ENCODE data around the gene PRDM16. TPM values are rescaled to one million over a fixed set of nuclear protein-coding genes. Genes with fewer than 3 reads are reported as not detected.

PRDM16 gene
- total RNA-seq, 1 donor from 2014 or later = 12.8 TPM

DNA sequence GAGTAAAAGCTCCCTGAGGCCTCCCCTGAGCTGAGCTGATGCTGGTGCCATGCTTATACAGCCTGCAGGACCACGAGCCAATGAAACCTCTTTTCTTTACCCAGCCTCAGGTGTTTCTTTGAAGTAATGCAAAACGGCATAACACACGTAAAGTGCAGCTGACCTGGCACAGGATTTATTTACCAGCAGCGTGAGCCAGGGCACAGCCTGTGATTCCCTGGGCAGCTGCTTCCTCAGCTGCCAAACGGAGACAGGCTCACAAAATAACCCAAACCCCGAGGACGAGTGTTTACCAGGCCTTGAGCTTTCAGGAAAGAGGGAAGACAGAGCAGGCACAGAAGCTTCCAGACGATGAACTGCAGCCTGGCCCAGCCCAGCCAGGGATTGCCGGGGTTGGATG lies 264.9 kb downstream of the PRDM16 start:
- intact Hi-C loops (cut with DNase I) = no loop called here
- no peak for DNase-seq (ENCODE audit: missing footprints)
- ATAC-seq = peak; percentile 38

DNA sequence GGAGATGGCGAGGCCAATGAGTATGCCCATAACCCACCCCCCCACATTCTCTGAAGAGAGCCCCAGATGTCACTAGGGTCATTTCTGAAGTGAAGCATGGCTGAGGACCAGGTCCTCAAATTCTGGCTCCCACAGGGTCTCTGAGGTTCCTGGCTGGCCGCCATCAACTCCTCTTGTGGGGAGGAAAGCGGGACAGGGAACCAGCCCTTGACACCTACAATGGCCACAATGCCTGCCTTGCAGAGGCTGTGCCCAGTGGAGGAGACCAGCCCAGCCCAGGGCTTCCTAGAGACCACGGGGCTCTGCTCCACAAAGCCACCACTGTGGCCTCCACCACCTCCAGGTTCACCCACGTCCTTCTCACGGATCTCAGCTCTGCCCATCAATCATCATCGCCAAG lies 265.4 kb downstream of the PRDM16 start:
- ATAC-seq = no peak
- no peak for DNase-seq (ENCODE audit: missing footprints)
- intact Hi-C loops (cut with DNase I) = no loop called here

- ATAC-seq (no peak), DNase-seq (ENCODE audit: missing footprints) (no peak)
- intact Hi-C loops (cut with DNase I) = no loop called here
Observed at GRCh38 chr1:3335754-3336640, 267.0 kb downstream of the PRDM16 start.

- ATAC-seq = no peak
- peak; percentile 9 for DNase-seq (ENCODE audit: missing footprints)
- intact Hi-C loops (cut with DNase I) = no loop called here
Observed at GRCh38 chr1:3336641-3337630, 267.9 kb downstream of the PRDM16 start.

- intact Hi-C loops (cut with DNase I) = no loop called here
- DNase-seq (ENCODE audit: missing footprints) (peak; percentile 43), ATAC-seq (peak; percentile 16)
Observed at GRCh38 chr1:3337798-3338724, 269.1 kb downstream of the PRDM16 start.

DNA sequence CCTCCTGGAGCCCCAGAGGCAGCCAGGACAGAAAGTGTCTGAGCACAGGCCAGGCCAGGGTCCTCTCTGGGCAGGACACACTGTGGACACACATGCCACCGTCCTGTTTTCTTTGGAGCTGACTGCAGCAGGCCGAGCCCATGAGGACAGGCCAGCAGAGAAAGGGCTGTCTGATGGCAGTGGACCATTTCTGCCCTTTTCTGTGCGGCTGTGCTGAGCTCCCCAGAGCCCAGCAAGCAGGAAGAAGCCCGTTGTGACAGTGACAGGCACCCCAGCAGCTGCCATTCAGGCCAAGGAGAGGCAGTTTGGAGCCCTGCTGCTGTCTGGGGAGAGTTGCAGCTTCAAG lies 269.7 kb downstream of the PRDM16 start:
- intact Hi-C loops (cut with DNase I) = no loop called here
- ATAC-seq (peak; percentile 8), DNase-seq (ENCODE audit: missing footprints) (peak; percentile 48)

DNA sequence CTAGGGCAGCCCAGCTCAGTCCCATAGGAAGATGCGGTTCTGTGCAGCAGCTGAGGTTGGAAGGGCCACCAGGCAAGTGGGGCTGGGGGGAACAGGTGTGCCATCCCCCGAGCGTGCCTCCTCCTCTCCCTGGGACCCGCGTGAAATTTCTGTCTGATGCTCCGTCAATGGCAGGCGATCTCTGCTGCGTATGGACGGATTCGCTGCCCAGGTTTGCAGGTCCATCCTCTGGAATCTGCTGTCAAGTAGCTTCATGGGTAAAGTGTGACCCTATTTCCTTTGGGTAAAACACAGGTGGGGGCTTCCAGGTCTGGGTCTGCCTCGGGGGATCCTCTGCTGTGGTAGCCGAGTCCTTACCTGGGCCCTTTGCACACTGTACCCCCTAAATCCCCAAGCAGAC lies 270.9 kb downstream of the PRDM16 start:
- intact Hi-C loops (cut with DNase I) = no loop called here
- no peak for DNase-seq (ENCODE audit: missing footprints)
- ATAC-seq = no peak

- DNase-seq (ENCODE audit: missing footprints) = no peak
- intact Hi-C loops (cut with DNase I) = no loop called here
- ATAC-seq = no peak
Observed at GRCh38 chr1:3340548-3341235, 271.7 kb downstream of the PRDM16 start.

DNA sequence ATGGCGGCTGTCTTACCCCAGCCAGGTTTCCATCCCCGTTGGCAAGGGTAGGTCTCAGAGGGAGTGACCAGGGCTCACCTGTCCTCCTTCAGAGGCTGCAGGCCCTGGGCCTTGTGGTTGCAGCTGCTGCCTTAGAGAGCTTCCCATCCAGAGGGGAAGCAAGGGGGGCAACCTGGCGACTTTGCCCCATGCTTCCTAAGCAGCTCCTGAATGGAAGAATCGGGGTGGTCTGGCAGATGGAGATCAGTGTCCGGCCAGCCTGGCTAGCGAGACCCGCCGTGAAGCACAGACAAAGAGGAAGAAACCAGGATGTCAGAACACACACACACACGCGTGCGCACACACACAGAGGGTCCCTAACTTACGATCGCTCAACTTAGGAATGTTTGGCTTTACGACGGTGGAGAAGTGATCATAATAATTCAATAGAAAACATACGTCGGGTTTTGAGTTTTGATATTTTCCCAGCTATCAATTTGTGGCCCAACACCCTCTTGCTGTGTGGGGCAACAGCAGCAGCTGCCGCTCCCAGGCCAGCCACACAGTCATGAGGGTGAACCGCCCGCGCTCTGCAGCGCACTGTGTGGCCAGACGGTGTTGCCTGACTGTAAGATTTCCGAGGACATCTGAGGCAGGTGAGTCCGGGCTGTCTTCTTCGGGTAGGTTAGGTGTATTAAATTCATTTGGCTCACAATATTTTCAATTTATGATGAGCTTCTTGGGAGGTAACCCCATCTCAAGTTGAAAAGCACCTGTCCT lies 272.4 kb downstream of the PRDM16 start:
- DNase-seq (ENCODE audit: missing footprints) (no peak), ATAC-seq (no peak)
- intact Hi-C loops (cut with DNase I) = no loop called here

- intact Hi-C loops (cut with DNase I) = no loop called here
- ATAC-seq = no peak
- no peak for DNase-seq (ENCODE audit: missing footprints)
Observed at GRCh38 chr1:3342960-3343359, 274.0 kb downstream of the PRDM16 start.

- intact Hi-C loops (cut with DNase I) = no loop called here
- ATAC-seq = no peak
- DNase-seq (ENCODE audit: missing footprints) = no peak
Observed at GRCh38 chr1:3344395-3344794, 275.4 kb downstream of the PRDM16 start.

GRCh38 chr1:3345792-3346191 lies 276.8 kb downstream of the PRDM16 start:
- ATAC-seq (no peak), DNase-seq (ENCODE audit: missing footprints) (no peak)
- intact Hi-C loops (cut with DNase I) = loop anchor here (5.0 kb wide), 1 partner anchor 33 kb away; no protein-coding TSS in a partner anchor

- ATAC-seq (no peak), DNase-seq (ENCODE audit: missing footprints) (no peak)
- intact Hi-C loops (cut with DNase I) = loop anchor here (5.0 kb wide), 1 partner anchor 34 kb away; no protein-coding TSS in a partner anchor
Observed at GRCh38 chr1:3346478-3346877, 277.5 kb downstream of the PRDM16 start.

DNA sequence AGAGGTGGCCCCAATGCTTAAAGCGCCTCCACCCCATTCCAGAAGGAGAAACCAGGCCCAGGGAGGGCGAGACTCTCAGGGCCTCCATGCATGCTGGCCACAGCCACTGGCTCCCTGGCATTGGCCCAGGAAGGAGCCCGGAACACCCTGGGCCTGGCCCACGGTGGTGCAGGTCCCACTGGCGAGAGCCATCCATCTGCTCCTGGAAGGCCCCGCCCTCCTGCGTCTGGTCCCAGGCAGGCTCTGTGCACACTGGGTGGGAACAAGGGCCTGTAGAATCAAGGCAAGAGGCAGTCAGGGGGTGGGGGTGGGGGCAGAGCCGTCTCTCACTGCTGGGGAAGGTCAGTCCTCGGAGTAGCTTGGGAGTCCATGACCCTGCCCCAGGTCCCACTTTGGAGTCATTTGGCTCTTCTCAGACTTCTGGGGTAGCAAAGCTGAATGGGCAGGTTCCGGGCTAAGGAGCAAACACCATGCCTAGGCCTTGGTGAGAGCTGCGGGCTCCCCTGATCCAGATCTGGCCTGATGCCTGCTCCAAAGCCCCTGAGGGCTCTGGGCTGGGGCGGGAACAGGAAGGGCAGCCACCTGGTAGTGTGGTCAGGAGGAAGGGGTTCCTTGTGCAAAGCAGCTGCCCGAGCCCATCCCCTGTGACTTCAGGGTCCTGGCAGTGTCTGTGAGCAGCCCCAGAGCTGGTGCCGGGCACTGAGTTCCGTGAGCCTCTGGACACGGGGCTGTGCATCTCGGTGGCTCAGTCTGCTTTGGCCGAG lies 278.4 kb downstream of the PRDM16 start:
- no peak for DNase-seq (ENCODE audit: missing footprints)
- intact Hi-C loops (cut with DNase I) = loop anchor here (2.0 to 5.0 kb wide), 2 partner anchors 19 to 35 kb away; no protein-coding TSS in a partner anchor
- ATAC-seq = no peak

- no peak for DNase-seq (ENCODE audit: missing footprints)
- intact Hi-C loops (cut with DNase I) = loop anchor here (2.0 to 5.0 kb wide), 2 partner anchors 20 to 36 kb away; no protein-coding TSS in a partner anchor
- peak; percentile 66 for ATAC-seq
Observed at GRCh38 chr1:3348196-3348865, 279.3 kb downstream of the PRDM16 start.
